GM19025 (cell line): ENCODE measurements around the gene IL17RD.
"Not testable (repeated sequence)": the region's sequence is repeated elsewhere in the genome, so short reads cannot be mapped to it uniquely, and the experiment has no call there.

ENCODE experiments used
- ATAC-seq: cut with Tn5 transposase; IDR thresholded peaks from one replicate; pipeline ENCODE4 v1.9.1; 2021; ENCODE audit warnings: mild to moderate bottlenecking, low read depth, moderate library complexity; ENCODE audit not compliant: unreplicated experiment

IL17RD gene

DNA sequence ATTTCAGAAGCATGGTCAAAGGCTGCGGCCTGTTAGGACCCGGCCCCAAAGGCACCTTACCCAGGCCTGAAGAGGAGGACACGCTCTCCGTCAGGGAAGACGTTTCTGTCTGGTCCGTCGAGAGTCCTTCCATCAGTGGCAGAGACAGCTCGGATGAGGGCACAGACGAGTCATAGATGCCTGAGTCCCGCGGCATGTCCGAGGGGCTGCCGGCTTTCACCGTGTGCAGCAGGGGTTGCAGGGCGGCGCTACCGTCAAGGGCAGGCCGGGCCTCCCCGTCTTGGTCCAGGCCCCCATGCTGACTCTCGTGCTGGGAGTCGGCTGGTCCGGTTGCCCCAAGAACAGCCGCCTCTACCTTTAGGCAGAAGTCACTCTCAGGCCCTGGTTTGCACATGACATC lies 67.6 kb downstream of the IL17RD start:
- no peak for ATAC-seq

GRCh38 chr3:57095363-57095762 lies 69.8 kb downstream of the IL17RD start:
- ATAC-seq: no peak

DNA sequence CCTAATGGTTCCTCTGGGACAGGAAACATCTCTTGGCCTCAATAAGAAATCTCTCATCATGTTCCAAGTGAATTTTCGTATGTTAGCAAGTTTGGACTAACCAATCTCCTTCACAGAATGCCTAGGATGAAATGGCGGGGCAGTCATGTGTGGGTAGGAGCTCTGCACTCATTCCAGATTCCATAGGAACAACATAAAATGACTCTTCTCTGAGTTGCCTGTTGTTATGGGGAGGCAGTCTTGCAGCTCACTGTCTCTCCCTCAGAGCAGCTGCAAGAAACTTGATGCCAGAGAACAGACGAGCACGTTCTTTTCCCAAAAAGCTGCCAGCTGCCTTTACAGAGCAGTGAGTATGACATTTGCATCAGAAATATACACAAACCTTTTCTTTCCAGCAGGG lies 70.6 kb downstream of the IL17RD start:
- no peak for ATAC-seq

DNA sequence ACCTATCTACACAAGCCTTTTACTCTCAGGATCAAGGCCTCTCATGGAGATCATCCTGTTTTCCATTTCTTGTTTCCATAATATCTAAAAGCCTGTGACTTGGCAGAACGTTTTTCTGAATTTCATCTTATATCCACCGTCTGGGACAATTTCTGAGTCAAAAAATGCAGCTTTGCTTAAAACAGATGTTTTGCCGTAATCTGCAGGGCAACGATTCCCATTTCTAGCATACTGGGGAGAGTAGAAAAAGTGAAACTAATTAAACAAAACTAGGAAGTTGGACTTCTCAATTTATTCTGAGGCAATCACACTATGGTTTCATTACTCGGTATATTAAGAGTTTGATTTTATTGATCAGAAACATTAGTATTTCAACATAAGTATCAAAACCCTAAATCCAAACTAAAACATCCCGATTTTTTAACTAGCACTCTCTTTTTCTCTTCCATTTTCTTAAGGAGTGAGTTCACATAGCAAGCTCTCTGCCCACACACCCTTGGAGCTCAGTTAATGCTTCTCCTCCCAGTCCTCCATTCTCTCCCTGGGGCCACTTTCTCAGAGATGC lies 71.1 kb downstream of the IL17RD start:
- no peak for ATAC-seq

DNA sequence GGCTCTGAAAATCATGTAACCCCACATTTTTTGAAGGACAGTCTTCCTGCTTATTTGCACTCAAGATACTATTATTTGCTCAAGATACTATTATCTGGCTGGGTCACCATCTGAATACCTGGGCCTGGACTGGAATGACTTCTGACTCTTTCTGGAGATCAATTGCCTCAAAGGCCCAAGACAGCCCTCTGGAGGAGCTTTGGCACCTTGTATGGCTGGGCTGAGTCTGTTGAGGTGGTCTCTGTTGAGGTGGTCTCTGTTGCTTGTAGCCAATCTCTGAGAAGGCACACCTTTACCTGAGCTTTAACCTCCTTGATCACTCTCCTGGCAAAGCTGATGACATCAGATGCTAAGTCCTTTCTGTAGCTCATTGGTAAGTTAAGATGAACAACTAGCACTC lies 71.7 kb downstream of the IL17RD start:
- ATAC-seq: no peak

DNA sequence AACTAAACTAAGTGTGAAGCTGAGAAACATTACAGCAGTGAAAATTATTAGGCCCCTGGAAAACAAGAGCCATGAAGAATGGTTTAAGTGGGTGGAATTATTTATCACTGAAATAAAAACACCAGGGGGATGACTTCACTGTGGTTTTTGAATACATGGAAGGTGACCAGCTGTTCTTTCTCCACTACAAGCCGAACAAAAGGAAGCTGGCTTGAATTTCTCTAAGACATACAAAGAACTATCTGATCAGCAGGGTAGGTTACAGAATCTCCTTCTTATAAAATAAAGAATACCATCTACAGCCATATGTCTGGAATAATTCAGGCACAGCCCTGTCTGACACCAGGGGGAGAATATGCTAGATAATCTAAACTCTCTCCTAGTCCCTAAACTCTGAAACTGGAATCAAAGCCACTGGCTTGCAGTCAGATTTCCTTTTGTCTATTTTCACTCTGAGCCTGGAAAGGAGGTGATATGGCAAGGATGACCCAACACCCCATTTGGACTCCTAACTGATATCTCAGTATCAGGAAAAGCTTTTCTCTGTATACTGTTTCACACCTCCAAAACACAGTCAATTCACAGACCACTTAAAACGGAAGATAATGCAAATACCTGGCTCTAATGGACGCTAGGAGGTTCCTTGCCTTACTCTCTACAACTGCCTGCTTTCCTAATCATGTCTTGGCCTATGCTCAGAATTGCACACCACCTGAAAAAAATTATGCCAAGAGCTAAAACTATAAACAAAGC lies 73.5 kb downstream of the IL17RD start:
- no peak for ATAC-seq

- ATAC-seq: no peak
Measured at GRCh38 chr3:57089043-57089442, 76.1 kb downstream of the IL17RD start.

DNA sequence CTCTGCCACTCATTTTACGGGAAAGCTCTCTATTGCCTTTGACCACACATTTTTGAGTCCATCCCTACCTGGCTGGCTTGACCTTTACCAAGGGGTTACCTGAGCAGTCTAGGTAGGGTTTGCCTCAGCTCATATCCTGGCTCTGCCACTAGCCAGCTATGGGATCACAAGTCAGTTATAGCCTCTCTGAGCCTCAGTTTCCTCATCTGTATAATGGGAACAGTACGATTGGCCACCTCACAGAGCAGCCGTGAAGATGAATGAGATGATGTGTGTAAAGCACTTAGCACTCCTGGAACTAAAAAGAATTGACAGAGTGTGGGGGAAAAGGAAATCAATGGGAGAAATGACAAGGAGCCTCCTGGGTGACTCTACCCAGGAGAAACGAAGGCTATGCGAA lies 76.7 kb downstream of the IL17RD start:
- no peak for ATAC-seq

DNA sequence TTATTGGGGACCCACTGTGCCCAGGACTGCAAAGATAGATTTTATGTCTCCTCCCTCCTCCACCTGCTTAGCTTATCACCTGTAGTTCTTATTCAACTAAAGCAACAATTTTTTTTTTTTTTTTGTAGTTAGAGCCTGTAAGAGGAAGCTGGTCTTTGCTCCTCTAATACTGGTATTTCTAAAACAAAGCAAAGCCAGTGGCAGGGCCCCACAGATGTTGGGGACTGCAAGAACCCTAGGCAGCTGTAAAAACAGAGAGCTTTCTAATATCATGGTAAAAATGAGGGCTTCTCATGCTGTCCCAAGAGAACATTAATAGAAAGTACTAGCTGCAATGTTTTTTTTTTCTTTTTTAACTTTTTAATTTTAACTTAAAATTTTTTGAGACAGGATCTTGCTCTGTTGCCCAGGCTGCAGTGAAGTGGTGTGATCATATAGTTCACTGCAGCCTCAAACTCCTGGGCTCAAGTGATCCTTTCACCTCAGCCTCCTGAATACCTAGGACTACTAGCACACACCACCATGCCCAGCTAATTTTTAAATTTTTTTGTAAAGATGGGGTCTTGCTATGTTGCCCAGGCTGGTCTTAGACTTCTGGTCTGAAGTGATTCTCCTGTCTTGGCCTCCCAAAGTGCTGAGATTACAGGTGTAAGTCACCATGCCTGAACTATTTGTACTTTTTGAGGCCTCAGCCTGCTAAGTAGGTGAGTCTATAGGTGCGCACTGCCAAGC lies 77.6 kb downstream of the IL17RD start:
- no peak for ATAC-seq

- no peak for ATAC-seq
Measured at GRCh38 chr3:57086201-57086600, 79.0 kb downstream of the IL17RD start.

DNA sequence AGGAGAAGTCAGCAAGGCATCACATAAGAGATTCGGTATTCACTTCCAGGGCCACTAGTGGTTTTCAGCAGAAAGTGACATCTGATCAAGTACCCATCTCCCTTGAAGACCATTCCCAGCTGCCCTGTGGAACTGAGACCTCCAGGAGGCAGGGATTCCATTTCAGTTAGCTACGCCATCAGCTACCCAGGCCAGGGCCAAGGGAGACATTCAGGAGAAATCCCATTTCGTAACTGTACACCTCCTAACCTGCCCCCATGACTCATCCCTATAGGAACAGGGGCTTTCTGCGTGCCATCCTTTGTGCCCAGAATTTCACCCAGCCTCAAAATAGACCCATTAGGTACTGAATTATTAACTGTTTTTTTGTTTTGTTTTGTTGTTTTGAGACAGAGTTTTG lies 79.9 kb downstream of the IL17RD start:
- ATAC-seq: no peak

GRCh38 chr3:57083266-57083995 lies 81.7 kb downstream of the IL17RD start:
- ATAC-seq: not testable (repeated sequence)

DNA sequence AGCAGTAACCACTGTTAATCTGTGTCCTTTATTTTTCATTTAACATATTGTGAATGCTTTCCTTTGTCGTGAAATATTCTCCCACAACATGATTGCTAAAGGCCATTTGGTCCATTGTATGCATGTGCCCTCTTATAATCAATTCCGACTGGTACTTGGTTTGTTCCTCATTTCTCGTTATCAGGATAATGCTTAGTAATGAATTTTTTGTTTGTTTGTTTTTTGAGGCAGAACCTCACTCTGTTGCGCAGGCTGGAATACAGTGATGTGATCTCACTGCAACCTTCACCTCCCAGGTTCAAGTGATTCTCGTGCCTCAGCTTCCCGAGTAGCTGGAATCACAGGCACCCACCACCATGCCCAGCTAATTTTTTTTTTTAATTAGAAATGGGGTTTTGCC lies 82.7 kb downstream of the IL17RD start:
- no peak for ATAC-seq

DNA sequence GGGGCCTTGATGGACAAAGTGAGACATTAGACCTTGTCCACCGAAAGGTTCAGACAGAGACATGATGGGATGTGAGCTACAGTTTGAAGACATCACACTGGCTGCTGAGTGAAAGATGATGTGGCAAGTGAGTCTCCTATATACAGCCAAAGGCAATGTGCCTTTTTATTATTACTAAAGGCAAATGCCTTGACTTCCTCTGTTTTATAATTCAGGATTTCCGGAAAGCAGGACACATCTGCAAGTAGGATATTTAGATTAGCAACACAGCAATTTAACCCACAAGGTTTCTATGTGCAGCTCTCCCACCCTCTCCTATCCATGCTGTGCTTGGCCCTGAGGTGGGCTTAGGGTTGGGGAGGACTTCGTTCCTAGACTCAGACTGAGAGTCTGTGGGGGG lies 84.0 kb downstream of the IL17RD start:
- no peak for ATAC-seq

DNA sequence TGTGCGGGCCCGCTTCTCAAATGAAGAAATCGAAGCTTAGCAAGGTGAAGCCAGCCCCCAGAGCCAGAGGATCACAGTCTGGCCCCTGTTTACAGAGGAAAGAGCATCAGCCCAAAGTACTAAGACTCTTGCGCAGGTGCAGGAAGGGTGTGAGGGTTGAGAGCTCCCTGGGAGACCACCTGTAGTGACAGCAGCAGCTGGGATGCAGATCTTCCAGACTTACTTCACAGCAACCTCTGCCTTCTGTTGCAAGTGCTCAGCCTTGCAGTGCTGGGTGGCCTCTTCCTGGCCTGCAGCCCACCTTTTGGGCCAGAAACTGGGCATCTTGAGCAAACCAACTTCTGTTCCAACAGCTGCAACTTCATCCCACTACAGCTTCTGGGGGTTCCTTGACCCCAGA lies 85.0 kb downstream of the IL17RD start:
- no peak for ATAC-seq

DNA sequence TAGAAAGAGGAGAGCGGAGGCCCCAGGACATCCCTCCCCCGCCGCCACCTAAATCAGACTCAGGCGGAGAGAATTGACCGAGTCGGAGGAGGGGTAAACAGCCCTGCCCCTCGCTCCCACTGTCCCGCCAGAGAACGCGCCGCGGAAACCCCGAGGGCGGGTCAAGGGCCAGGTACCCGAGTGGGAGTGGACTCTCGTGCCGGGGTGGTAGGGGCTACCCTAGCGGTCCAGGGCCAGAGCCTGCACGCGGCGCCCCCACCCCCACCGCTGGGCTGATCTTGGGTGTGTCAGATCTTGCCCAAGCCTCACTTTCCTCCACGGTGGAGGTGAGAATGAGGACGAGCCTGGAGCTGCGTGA lies 85.7 kb downstream of the IL17RD start:
- no peak for ATAC-seq

- ATAC-seq: no peak
Measured at GRCh38 chr3:57078635-57079473, 86.3 kb downstream of the IL17RD start.

DNA sequence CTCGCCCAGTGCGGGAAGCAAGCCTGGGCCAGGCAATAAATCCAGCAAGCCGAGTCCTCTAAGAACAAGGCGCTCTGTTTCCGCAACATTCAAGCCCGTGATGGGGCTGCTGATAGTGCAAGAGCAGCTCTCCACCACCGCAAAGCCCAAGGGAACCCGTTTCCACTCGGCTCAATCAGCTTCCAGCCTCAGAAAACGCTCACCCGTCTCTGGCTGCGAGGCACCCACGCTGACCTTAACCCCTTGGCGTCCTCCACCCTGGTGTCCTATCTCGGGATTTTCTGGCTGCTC lies 86.9 kb downstream of the IL17RD start:
- no peak for ATAC-seq

DNA sequence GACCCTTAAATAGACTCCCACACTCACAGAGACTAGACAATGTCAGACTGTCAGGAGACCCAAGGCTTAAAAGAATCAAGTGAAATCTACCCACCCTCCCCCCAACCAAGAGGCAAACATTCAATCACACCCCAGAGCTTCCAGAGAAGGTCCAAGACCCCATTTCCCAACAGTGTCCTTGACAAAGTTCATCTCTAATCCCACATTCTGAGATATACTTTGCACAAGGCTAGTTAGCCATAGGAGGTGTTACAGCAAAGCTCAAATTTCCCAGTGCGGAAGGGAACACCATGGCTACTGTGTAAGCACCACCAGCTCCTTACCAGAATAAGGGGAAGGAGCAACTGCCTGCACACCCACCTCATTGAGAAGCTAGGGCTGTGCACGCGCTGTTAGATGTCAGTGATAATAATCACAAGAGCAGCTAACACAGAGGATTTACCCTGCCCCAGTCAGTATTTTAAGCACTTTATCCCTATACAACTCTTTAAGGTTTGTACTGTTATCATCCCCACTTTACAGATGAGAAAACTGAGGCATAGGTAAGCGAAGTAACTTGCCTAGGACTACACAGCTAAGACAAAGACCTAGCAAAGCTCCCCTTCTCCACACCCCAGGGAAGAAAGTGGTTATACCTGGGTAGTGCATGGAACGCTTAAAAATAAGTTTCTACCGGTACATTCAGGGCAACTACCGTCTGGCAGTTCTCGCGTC lies 87.4 kb downstream of the IL17RD start:
- no peak for ATAC-seq

DNA sequence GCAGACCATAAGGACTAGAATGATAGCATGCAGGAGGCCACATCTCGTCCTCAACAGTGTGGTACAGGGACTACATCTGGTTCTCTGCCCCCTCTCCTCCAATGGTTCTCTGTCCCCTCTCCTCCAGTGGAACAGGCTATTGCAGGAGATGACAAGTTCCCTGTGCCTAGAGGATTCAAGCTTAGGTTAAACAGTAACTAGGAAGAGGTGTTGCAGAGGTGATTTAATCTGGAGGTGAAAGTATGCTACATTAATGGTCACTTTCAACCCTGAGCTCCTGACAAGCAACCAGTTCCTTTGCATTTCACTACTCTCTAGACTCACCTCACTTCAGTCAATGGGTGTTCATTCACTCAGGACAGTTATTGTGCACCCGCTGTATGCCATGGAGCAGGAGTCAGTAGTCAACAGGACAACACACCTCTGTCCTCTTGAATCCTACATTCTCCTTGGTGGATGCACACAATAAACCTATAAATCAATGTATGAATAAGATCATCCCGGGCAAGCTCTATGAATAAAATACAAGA lies 88.7 kb downstream of the IL17RD start:
- no peak for ATAC-seq
